Stimulated activated CD4-positive, alpha-beta T cell treated with anti-CD3 and anti-CD28 coated beads, TNF-alpha, amount 100 ng/mL, for 4 hours (primary cell): ENCODE results near the gene KCTD7.
"Not testable (repeated sequence)": the region's sequence is repeated elsewhere in the genome, so short reads cannot be mapped to it uniquely, and the experiment has no call there.

Experiments used
- DNase-seq, 3 experiments: peaks; one replicate each; pipeline ENCODE4 v3.0.0-alpha.2; 2020; ENCODE audit warnings: low read depth in 3 of 3

KCTD7 gene

DNA sequence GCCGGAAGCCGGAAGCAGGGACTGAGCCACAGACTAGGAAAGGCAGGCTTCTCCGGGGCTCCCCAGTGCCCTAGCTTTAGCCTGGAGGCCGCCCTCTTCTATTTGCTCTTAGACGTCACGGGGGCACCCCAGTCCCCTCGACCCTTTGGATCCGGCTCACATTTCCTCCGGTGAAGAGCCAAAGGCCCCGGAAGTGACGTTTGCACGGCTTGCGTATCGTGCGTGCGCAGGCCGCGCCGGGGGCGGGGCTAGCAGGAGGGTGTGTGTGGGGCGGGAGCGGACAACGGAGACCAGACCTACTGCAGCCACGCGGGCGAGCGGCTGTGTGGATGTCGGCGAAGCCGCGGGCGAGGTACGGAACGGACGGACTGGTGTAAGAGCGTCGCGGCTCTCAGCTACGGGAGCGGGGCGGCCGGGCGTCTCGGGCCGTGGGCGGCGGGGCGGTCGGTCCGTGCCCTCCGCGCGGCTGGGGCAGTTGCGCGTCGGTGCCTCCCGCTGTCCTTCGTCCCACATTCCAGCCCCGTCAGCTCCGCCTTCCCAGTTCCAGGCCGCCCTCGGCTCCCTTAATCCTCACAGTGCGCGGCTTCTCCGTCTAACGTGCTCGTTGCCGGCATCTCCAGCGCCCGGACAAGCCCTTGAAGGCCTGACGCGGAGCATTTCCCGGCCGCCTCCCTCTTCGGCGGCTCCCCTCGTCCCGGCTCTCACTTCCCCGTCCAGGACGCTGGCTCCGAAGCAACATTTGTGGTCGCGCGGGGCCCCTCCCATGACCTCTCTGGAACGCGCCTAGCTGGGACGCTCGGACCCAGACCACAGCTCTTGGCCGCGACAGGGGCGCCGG, 25.8 kb downstream of the KCTD7 start:
- DNase-seq: peak; percentile 90 to 95 (median 92)

DNA sequence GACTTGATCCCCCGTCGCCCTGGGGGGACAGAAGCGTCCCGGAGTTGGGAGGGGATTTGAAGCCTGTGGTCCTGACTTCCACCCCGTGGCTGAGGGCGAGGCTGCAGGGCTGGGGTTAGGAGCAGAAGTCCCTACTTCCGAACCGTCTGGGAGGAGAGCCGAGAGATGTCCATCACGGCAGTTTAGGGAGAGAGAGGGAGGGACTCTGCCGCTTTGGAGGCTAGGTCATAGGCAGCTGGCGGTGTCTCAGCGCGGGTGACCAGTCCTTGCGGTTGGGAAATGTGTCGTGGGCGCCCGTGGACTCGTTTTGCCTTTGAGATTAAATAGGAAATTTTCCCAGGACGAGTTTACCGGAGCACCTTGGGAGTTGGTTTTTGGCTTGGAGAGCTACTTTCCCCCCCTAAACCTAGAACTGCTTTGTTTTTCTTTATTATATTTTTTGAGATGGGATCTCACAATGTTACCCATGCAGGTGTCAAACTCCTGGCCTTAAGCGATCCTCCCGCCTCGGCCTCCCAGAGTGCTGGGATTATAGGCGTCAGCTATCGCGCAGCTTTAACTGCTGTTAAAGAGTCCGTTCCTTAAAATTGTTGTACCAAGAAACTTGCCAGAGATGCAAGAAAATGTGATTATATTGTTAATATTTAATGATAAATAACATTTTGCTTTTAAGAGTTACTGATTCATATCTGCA, 26.6 kb downstream of the KCTD7 start:
- not testable (repeated sequence) for DNase-seq

DNA sequence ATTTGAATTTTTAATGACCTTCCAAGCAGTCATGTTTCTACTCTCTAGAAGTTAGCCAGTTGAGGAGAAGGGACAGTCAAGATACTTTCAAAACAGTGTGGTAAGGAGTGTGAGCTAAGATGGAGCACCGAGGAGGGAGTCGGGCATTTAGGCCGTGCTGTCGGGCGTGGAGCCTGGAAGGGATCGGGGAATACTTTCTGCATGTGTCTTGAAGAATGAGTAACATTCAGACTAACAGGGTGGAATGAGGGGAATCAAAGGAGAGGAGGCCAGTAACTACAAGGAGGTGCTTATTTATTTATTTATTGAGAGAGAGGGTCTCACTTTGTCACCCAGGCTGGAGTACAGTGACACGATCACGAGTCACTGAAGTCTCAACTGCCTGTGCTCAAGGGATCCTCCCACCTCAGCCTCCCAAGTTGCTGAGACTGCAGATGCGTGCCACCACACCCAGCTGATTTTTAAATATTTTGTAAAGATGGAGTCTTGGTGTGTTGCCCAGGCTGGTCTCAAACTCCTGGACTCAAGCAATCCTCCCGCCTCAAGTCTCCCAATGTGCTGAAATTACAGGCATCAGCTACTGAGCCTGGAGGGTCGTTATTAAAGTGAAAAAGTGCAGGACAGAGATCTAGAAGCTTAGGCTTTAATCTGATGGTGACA, 27.3 kb downstream of the KCTD7 start:
- DNase-seq: not testable (repeated sequence)

DNA sequence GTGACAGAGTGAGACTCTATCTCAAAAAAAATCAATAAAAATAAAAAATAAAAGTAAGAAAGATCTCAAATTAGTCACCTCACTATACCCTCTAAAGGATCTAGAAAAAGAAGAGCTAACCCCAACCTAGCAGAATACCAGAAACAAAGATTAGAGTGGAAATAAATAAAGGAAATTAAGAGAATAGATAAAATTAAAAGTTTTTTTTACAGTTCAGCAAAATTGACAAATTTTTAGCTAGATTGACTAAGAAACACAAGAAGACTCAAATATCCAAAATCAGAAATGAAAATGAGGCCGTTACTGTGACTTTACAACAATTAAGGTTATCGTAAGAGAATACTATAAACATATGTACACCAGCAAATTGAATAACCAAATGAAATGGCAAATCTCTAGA, 29.1 kb downstream of the KCTD7 start:
- no peak for DNase-seq

DNA sequence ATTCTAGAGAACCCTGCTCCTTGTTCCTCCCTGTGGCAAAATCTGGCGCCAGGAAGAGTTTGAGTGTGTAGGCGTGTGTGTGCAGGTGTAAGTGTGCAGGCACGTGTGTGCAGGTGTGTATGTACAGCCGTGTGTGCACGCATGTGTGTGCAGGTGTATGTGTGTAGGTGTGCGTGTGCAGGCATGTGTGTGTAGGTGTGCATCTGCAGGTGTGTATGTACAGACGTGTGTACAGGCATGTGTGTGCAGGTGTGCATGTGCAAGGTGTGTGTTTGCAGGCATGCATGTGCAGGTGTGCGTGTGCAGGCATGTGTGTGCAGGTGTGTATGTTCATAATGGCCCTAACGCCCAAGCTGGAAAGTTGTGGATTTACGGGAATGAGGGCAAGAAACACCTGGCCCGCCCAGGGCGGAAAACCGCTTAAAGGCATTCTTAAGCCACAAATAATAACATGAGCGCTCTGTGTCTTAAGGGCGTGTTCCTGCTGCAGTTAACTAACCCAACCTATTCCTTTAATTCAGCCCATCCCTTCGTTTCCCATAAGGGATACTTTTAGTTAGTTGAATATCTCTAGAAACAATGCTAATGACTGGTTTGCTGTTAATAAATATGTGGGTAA, 34.1 kb downstream of the KCTD7 start:
- DNase-seq: no peak

DNA sequence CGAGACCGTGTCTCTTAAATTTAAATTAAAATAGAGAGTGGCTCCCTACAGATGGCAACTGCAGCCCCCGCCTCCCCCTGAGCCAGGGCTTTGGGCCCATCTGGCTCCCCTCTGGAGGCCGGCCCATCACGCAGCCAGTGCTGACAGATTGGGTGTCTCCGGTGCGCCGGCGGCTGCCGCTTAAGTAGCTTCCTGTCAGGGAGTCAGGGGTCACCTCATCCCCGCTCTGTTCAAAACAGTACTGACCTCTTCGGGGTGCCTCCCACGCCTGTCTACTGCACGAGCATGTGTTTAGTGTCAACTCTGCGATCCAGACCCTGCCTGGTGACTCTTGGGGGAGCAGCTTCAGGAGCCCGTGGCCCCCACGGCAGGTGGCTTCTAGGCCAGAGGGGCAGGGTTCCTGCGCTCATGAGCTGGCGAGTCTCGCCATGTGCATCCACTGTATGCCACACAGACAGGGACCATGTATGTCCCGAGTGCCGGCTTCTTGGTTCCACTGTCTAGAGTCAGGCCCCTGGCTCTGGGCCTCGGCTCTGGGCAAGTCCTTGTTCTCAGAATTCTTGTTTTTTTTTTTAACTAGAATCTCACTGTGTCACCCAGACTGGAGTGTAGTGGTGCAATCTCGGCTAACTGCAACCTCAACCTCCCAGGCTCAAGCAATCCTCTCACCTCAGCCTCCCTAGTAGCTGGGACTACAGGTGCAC, 36.1 kb downstream of the KCTD7 start:
- no peak for DNase-seq

DNA sequence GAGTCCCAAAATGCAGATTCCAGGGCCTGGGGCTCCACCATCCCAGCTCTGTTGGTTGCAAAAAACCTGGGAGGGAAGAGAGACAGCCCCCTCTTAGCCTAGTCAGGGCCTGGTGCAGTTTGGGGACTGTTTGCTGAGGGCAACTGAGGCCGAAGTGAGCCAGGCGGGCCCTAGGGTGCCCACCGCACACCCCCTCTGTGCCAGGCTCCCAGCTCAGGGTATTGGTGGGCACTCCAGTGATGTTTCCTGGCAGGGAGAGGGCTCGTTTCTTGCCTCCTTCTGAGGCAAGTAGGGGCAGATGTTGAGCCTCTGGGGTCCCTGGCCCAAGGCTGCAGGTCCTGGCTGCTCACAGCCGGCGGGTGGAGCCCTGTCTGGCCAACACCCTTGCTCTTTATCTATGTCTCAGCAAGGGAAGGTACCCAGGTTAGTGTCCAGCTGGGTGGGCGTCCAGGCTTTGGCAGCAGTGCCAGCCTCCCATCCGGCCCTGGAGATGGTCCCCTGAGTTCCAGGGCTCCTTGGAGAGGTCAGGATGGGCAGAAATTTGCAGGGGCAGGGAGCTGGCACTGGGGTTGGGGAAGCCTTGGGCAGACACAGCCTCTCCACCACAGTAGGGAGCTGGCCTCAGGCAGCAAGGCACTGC, 37.8 kb downstream of the KCTD7 start:
- no peak for DNase-seq

DNA sequence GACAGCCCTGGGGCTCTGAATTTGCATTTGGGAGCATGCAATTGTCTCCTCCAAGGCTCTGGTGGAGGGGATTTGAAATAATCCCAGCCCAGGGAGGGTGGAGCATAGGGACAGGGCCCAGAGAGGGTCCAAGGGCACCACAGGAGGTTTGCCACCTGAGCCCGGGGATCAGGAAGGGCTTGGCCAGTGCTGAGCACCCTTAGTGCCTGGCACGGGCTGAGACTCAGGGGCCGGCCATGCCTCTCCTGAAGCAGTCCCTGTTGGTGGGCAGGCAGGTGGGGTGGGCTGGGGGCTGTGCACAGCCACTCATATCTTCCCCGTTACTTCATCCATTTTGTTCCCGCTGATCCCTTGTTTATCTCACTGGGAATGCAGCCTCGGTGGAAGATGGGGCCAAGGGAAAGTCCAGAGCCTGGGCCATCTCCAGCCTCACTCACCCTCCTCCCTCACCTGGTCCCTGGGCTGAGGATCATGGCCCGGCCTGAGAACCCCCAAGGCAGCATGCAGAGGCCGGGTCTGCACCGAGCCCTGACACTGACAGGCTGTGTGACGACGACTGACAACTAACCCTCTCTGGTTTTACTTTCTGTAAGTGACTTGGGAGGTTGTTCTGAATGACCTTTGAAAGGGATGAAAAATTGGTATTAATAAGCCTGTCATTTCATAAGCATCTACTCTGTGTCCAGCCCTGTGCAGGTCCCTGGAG, 38.5 kb downstream of the KCTD7 start:
- DNase-seq: no peak

DNA sequence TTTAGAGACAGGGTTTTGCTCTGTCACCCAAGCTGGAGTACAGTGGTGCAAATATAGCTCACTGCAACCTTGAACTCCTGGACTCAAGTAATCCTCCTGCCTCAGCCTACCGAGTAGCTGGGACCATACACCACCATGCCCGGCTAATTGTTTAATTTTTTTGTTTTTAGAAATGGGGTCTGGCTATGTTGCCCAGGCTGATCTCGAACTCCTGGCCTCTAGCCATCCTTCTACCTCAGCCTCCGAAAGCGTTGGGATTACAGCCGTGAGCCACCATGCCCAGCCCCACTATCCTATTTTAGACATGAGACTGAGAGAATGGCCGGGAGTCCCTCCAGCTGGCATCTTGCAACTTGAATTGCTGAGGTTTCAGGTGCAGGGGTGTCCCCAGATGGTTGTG, 39.4 kb downstream of the KCTD7 start:
- DNase-seq: no peak

DNA sequence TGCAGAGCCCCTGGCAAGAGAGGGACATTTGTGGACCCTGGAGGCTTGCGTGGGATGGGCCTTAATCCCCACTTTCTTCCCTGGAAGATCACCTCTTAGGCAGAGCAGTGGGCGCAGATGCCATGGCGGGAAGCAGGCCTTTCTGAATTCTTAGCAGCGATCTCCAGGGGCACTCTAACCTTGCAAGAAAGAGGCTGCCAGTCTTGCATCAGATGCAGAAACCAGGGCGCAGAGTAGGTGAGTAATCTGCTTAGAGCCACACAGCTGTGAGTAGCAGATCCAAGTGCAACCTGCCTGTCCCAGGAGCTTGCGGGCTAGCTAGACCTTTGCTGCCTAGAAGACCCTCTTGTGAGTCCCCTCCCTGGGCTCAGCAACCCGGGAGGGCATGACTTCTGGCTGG, 40.0 kb downstream of the KCTD7 start:
- no peak for DNase-seq

DNA sequence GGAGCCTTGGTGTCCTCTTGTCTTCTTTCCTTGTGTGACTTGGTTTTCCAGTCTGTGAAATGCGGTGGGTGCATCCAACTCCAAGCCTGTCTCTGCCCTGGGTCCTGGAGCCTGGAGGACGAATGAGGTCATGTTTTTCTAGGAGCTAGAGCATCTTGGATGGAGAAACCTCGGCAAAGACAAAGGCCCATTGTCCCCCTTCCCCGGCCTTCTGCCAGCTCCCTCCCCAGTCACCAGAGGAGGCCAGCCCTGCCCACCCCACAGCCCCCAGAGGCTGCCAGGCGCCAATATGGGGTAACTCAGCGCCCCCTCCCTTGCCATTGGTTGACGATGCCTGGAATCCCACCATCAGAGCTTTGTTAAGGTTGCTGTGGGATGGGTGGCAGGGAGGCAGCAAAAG, 40.4 kb downstream of the KCTD7 start:
- DNase-seq: no peak

DNA sequence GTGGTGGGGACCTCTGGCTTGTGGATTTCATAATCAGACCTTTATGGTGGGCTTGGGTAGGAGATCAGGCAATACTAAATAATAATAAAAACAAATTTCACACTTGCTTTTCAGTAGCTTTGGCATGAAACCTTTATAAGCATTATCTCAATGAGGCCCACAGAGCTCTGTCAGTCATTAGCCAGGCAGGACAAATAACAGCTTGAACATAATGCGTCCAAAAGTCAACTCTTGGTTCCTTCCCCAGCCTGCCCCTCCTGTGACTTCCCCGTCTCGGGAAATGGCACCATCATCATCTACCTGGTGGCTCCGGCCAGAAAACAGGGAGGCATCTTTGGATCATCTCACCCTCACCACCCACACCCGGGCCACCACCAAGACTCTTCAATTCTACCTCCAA, 40.8 kb downstream of the KCTD7 start:
- DNase-seq: no peak

DNA sequence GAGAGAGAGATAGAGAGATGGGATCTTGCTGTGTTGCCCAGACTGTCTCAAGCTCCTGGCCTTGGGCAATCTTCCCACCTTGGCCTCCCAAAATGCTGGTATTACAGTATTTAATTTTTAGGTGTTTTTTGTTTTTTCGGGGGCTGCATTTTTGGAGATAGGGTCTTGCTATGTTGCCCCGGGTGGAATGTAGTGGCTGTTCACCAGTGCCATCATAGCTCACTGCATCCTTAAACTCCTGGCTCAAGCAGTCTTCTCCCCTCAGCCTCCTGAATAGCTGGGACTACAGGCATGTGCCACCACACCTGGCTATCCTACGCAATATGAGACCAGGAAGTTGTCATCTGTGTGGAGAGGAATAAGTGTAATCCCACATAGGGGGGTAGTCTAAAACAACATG, 42.4 kb downstream of the KCTD7 start:
- no peak for DNase-seq

DNA sequence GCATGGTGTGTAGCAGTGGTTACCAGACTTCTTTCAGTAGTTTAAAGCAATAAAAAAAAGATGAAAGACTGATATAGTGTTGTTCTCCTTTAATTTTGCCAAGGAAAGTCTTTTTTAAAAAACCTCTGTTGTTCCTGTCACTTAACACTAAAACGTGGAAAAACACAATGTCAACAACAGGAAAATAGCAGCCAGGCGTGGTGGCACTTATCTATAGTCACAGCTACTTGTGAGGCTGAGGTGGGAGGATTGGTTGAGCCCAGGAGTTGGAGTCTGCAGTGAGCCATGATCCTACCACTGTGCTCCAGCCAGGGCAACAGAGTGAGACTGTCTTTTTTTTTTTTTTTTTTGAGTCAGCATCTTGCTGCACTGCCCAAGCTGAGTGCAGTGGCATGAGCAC, 42.8 kb downstream of the KCTD7 start:
- not testable (repeated sequence) for DNase-seq

DNA sequence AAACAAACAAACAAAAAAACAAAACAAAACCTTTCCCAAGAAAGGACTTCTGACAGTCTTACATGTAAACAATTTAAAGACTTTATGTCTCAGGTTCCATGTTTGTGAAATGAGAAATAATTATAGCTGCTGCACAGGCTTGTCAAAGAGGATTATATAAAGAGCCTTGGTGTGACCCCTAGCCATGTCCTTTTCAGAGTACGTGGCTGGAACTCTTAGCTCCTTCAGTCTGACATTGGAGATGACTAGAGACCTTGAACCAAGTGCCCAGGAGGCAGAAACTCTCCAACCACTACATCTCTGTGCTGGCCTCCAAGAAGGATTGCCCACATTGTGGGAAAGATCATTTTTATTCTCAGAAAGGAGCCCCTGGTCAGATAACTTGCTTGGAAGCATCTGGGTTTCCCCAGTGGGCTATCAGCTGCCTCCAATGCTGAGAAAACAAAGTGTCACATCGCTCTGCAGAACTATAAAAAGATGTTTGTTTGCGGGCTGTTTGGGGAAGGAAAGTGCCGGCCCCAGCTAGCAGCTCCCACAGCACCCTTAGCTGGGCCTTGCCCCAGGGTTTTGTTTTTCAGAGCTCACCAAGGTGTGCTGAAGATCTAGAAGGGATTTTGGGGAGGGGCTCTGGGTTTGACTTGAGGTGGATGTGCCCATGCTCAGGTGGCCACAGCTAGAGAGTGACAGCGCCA, 43.9 kb downstream of the KCTD7 start:
- not testable (repeated sequence) for DNase-seq

DNA sequence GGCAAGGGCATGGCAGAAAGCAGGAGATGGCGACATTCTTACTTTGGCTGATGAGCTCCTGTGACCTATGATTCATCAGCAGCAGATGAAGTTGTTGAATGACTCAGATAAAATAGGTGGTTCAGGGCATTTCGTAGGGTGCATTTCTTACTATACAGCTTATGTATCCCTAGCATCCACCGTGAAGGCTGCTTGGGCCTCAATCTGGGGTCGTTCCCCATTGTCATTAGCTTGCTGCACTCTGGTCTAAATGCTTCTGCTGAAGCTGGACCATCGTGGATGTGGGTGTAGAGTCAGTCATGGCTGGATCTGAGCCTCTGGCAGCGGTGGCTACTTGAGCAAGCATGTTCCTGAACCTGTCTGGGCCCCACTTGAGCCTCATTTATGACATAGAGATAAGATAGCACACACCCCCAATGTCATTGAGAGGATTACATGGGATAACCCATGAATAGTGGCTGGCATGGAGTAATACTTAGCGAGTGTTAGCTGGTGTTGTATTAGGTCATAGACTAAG, 44.5 kb downstream of the KCTD7 start:
- DNase-seq: not testable (repeated sequence)

DNA sequence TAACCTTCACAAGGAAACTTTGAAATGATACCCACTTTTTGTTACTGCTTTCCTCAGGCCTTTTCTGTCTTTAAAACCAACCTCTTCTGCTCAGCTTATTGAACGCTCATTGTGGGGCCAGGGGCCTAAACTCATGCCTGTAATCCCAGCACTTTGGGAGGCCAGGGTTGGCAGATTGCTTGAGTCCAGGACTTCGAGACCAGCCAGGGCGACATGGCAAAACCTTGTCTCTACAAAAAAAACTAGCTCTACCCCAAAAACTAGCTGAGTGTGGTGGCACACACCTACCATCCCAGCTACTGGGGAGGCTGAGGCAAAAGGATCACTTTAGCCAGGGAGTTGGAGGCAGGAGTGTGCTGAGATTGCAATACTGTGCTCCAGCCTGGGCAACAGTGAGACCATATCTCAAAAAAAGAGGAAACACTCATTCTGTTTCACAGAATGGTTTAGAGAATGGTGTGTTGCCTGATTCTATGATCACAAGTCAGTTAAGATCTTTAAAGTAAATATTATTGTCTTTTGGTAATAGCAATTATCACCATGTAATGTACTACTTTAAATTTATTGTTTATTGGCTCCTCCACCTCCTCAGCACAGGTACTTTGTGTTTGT, 51.1 kb downstream of the KCTD7 start:
- DNase-seq: no peak

DNA sequence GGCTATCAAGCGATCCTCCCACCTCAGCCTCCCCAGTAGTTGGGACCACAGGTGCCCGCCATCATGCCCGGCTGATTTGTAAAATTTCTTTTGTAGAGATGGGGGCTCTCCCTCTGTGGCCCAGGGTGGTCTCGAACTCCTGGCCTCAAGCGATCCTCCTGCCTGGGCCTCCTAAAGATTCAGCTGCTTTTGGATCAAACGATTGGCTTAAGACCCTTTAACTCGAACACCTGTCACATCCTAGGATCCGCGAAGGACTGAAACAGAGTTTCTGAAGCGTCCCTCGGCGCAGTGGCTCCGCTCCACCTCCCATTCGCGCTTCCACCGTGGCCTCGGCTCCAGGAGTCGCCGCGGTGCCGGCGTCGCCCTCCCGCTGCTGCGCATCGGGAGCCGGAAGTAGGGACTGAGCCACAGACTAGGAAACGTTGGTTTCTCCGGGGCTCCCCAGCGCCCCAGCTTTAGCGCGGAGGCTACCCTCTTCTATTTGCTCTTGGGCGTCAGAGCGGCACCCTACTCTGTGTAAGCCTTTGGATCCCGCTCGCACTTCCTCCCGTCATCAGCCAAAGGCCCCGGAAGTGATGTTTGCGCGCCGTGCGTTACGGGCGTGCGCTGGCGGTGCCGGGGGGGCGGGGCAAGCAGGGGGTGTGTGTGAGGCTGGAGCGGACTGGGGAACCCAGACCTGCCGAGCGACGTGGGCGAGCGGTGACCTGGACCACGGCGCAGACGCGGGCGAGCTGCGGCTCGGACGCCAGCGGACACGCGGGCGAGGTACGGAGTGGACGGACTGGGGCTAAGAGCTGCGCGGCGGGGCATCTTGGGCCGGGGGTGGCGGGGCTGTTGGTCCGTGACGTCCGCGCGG, 53.0 kb downstream of the KCTD7 start:
- DNase-seq: peak; percentile 87 to 95 (median 93)
